GM19239 (cell line): ENCODE data around the gene TMEM250.

Experiments
- DNase-seq: peaks from one replicate; pipeline ENCODE4 v3.0.0; 2011; ENCODE audit warnings: low spot score; ENCODE audit not compliant: insufficient read length
- FAIRE-seq: peaks from 2 replicates; lab custom pipeline; 2011; peaks lifted over from hg19 to GRCh38; lab: Jason Lieb, UNC

The TMEM250 gene

GRCh38 chr9:136147890-136148714, 29.4 kb upstream of the TMEM250 start:
- DNase-seq: no peak
- FAIRE-seq: no peak

GRCh38 chr9:136147038-136147889, 28.6 kb upstream of the TMEM250 start:
- DNase-seq (no peak), FAIRE-seq (no peak)

- FAIRE-seq (no peak), DNase-seq (no peak)
These were observed 27.7 kb upstream of the TMEM250 start for GRCh38 chr9:136146126-136147037.

- no peak for FAIRE-seq
- no peak for DNase-seq
These were observed 26.9 kb upstream of the TMEM250 start for GRCh38 chr9:136145580-136145979.

GRCh38 chr9:136144450-136144849, 25.8 kb upstream of the TMEM250 start:
- FAIRE-seq (no peak), DNase-seq (no peak)

GRCh38 chr9:136143215-136144001, 24.7 kb upstream of the TMEM250 start:
- no peak for FAIRE-seq
- no peak for DNase-seq

- DNase-seq (no peak), FAIRE-seq (no peak)
These were observed 24.2 kb upstream of the TMEM250 start for GRCh38 chr9:136142859-136143214.

- DNase-seq (no peak), FAIRE-seq (no peak)
These were observed 23.7 kb upstream of the TMEM250 start for GRCh38 chr9:136142414-136142796.

GRCh38 chr9:136141682-136142413, 23.2 kb upstream of the TMEM250 start:
- FAIRE-seq (no peak), DNase-seq (no peak)

GRCh38 chr9:136140966-136141365, 22.3 kb upstream of the TMEM250 start:
- DNase-seq: no peak

GRCh38 chr9:136140046-136140445, 21.4 kb upstream of the TMEM250 start:
- DNase-seq (no peak), FAIRE-seq (no peak)

More at GRCh38 chr9:136140966-136141365, 22.3 kb upstream of the TMEM250 start:
- FAIRE-seq: no peak

GRCh38 chr9:136138566-136138965, 19.9 kb upstream of the TMEM250 start:
- DNase-seq (peak; percentile 67), FAIRE-seq (no peak)

GRCh38 chr9:136137321-136138265, 18.9 kb upstream of the TMEM250 start:
- no peak for DNase-seq
- no peak for FAIRE-seq

- no peak for DNase-seq
- no peak for FAIRE-seq
These were observed 17.7 kb upstream of the TMEM250 start for GRCh38 chr9:136136127-136136925.

- FAIRE-seq: no peak
These were observed 16.9 kb upstream of the TMEM250 start for GRCh38 chr9:136135326-136136126.

GRCh38 chr9:136133959-136134484, 15.3 kb upstream of the TMEM250 start:
- no peak for FAIRE-seq
- DNase-seq: no peak

More at GRCh38 chr9:136135326-136136126, 16.9 kb upstream of the TMEM250 start:
- DNase-seq: no peak
